Measurements from ENCODE around the gene WNK1. TPM values are rescaled to one million over a fixed set of nuclear protein-coding genes. Genes with fewer than 3 reads are reported as not detected.

The WNK1 gene
- total and polyA plus RNA-seq, 2 experiments from 2014 or later: 110 to 145 TPM

- Histone ChIP-seq H3K4me3 (no peak overlapping the region), H3K9me3 (ENCODE audit: low read depth) (no peaks in the 10 kb centered on the region), H3K27me3 (no peaks in the 10 kb centered on the region), H3K36me3 (peaks cover 3% of the 10 kb centered on the region), H3K27ac (peak overlapping the region; percentile 48), H3K4me1 (ENCODE audit: low read depth) (peaks cover 6% of the 10 kb centered on the region)
- TF ChIP-seq CTCF (IDR thresholded peaks at IDR 0.05; ENCODE audit: low read depth, low read length): no peak
- peak in 1 of 2 donors; percentile 37 for DNase-seq (ENCODE audit: low read depth in 1 of 2, low spot score in 1 of 2)
These were observed 194.3 kb downstream of the WNK1 start for GRCh38 chr12:946631-947030.

DNA sequence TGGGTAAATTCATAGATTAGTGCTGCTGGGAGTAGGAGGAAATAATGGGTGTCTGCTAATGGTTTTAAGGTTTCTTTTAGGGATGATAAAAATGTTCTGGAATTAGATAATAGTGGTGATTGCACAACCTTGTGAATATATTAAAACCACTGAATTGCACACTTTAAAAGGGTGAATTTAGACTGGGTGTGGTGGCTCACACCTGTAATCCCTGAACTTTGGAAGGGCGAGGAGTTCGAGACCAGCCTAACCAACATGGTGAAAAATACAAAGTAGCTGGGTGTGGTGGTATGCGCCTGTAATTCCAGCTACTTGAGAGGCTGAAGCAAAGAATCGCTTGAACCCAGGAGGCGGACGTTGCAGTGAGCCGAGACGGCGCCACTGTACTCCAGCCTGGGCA lies 195.9 kb downstream of the WNK1 start:
- H3K4me1 ChIP-seq (ENCODE audit: low read depth): peaks cover 6% of the 10 kb centered on the region
- no peaks in the 10 kb centered on the region for H3K27me3 ChIP-seq
- no peak for DNase-seq (ENCODE audit: low read depth in 1 of 2, low spot score in 1 of 2)
- peak overlapping the region; percentile 92 for H3K27ac ChIP-seq
- H3K4me3 ChIP-seq: peak overlapping the region; percentile 53
- no peaks in the 10 kb centered on the region for H3K9me3 ChIP-seq (ENCODE audit: low read depth)
- peaks cover 3% of the 10 kb centered on the region for H3K36me3 ChIP-seq
- no peak for TF ChIP-seq CTCF (IDR thresholded peaks at IDR 0.05; ENCODE audit: low read depth, low read length)

GRCh38 chr12:949453-950191 lies 197.2 kb downstream of the WNK1 start, which contains the start of gene RAD52:
TSS of gene RAD52 (minus strand) at chr12:949694. CDS start at chr12:933058, 16,636 bp downstream.
- TF ChIP-seq CTCF (IDR thresholded peaks at IDR 0.05; ENCODE audit: low read depth, low read length): peak; percentile 95
- DNase-seq (ENCODE audit: low read depth in 1 of 2, low spot score in 1 of 2): peak; percentile 98 to 100
- H3K4me3 ChIP-seq: peak within 1 kb of the TSS; percentile 53
- H3K36me3 ChIP-seq: no peaks in the 10 kb centered on the region
- H3K27ac ChIP-seq: peak within 1 kb of the TSS; percentile 92
- H3K4me1 ChIP-seq (ENCODE audit: low read depth): peaks cover 6% of the 10 kb centered on the region
- H3K27me3 ChIP-seq: no peaks in the 10 kb centered on the region
- no peaks in the 10 kb centered on the region for H3K9me3 ChIP-seq (ENCODE audit: low read depth)

DNA sequence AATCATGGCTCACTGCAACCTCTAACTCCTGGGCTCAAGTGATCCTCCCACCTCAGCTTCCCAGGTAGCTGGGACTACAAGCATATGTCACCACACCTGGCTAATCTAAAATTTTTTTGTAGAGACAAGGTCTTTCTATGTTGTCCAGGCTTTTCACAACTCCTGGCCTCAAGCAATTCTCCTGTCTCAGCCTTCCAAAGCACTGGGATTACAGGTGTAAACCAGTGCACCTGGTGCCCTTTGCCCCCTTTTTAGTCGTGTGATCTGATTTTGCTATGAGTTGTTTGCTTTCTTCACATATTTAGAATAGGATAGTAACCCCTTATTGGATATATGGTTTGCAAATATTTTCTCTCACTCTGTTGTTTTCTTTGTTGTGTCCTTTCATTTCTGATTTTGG lies 198.8 kb downstream of the WNK1 start:
- no peak for DNase-seq (ENCODE audit: low read depth in 1 of 2, low spot score in 1 of 2)
- Histone ChIP-seq H3K9me3 (ENCODE audit: low read depth) (no peaks in the 10 kb centered on the region), H3K27ac (no peak overlapping the region), H3K36me3 (no peaks in the 10 kb centered on the region), H3K4me1 (ENCODE audit: low read depth) (peaks cover 6% of the 10 kb centered on the region), H3K4me3 (no peak overlapping the region), H3K27me3 (no peaks in the 10 kb centered on the region)
- TF ChIP-seq CTCF (IDR thresholded peaks at IDR 0.05; ENCODE audit: low read depth, low read length): no peak

- no peaks in the 10 kb centered on the region for H3K27me3 ChIP-seq
- no peak for TF ChIP-seq CTCF (IDR thresholded peaks at IDR 0.05; ENCODE audit: low read depth, low read length)
- H3K4me1 ChIP-seq (ENCODE audit: low read depth): no peaks in the 10 kb centered on the region
- no peaks in the 10 kb centered on the region for H3K36me3 ChIP-seq
- DNase-seq (ENCODE audit: low read depth in 1 of 2, low spot score in 1 of 2): peak in 1 of 2 donors; percentile 62
- H3K9me3 ChIP-seq (ENCODE audit: low read depth): no peaks in the 10 kb centered on the region
- no peak overlapping the region for H3K4me3 ChIP-seq
- H3K27ac ChIP-seq: no peak overlapping the region
These were observed 201.4 kb downstream of the WNK1 start for GRCh38 chr12:953776-954175.

All from cardiac muscle cell (in vitro differentiated cells and primary cell).